ENCODE measurements around the gene PKD1.
"Not testable (repeated sequence)": the region's sequence is repeated elsewhere in the genome, so short reads cannot be mapped to it uniquely, and the experiment has no call there.

PKD1 gene

GRCh38 chr16:2126161-2126743 lies 9.4 kb downstream of the PKD1 start:
- not testable (repeated sequence) for DNase-seq (ENCODE audit: low read depth in 4 of 4, low spot score in 1 of 4)

GRCh38 chr16:2125609-2126008 lies 10.1 kb downstream of the PKD1 start:
- DNase-seq (ENCODE audit: low read depth in 4 of 4, low spot score in 1 of 4) = not testable (repeated sequence)

GRCh38 chr16:2124694-2125444 lies 10.8 kb downstream of the PKD1 start:
- not testable (repeated sequence) for DNase-seq (ENCODE audit: low read depth in 4 of 4, low spot score in 1 of 4)

DNA sequence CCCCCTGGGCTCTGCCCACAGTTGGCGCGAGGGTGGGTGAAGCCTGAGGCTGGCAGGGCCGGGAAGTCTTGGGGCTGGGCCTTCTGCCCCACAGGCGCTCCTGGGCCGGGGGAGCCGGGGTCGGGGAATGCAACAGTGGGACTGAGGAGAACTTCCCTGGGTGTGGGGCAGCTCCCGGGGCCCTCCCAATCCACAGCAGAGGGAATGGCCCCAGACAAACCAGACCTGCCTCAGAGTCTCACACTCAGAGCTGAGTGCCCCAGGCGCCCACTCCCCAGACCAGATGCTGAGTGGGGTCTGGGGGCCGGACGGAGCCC lies 11.4 kb downstream of the PKD1 start:
- not testable (repeated sequence) for DNase-seq (ENCODE audit: low read depth in 4 of 4, low spot score in 1 of 4)

DNA sequence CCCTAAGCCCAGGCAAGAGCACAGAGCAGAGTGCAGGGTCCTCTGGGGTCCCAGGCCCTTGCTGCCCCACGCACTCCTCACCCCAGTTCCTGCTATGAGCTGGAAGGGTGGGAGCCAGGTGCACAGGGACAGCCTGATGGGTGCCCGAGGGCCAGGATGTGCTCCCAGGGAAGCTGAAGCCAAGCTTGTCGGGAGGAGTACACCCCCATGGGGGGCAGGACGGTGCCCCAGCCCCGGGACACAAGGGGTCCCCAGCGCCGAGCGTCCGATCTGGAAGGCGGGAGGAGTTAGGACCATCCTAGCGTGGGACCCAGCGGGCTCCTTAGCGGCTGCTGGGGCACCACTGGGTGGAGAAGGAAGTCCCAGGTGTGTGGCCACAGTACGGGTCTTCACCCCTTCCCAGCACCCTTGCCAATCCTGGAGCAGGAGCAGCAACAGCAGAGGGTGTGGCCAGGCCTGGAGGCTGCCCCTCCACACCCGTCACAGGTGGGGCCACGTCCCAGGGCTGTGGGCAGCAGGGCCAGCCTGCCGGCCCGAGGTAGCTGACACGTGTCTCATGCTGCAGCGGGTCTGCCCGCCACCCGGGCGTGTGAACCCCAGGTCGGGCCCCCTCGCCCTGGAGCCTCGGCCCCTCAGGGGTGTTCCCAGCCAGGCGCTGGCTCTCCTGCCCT lies 11.9 kb downstream of the PKD1 start:
- not testable (repeated sequence) for DNase-seq (ENCODE audit: low read depth in 4 of 4, low spot score in 1 of 4)

DNA sequence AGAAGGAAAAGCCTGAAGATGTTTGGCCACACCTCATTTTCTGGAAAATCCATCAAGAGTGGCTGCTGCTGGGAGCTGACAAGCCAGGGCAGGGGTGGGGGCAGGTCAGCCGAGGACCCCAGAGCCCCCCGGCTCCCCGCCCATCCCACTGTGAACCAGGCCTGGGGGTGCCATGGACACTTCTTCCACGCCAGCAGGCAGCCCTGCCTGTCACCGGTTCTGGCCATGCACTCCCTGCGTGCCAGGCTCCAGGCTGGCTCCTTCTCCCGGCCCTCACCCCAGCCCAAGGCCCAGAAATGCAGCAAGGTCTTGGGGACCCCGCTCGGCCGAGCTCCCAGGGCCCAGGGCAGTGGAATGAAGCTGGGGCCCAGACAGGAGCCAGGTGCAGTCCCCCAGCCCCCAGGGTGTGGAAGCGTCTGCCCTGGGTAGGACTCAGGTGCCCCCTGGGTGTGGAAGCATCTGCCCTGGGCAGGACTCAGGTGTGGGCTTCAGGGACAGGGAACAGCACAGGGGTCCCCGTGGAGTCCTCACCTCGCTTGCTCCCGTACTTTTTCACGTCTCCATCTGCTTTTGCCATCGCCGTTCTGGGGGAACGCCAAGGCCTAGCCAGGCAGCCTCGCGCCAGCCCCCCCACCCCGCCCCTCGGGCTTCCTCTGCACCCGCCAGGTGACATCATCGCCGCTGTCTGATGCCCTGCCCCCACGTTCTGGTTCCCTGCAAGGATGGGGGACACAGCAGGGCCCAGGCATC lies 12.6 kb downstream of the PKD1 start:
- DNase-seq (ENCODE audit: low read depth in 4 of 4, low spot score in 1 of 4) = not testable (repeated sequence)

GRCh38 chr16:2122429-2122828 lies 13.3 kb downstream of the PKD1 start:
- DNase-seq (ENCODE audit: low read depth in 4 of 4, low spot score in 1 of 4) = no peak

DNA sequence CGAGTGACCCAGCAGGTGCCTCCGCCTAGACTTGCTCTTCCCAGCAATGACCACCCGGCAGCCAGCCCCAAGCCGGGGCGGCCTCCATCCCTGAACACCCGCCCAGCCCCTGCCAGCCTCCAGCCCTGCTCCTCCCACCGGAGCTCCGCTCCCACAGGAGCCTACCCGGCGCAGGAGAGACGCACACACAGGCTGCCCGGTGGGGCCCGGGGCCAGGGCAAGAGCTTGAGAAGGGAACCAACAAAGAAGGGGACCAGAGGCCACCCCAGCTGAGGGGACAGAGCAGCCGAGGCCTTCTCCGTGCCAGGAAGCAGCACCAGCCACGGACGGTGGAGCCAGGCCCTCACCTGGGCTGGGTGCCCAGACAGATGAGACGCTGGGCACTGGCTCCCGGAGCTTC lies 13.8 kb downstream of the PKD1 start:
- no peak for DNase-seq (ENCODE audit: low read depth in 4 of 4, low spot score in 1 of 4)

- DNase-seq (ENCODE audit: low read depth in 4 of 4, low spot score in 1 of 4) = not testable (repeated sequence)
Observed at GRCh38 chr16:2121325-2121724, 14.4 kb downstream of the PKD1 start.

DNA sequence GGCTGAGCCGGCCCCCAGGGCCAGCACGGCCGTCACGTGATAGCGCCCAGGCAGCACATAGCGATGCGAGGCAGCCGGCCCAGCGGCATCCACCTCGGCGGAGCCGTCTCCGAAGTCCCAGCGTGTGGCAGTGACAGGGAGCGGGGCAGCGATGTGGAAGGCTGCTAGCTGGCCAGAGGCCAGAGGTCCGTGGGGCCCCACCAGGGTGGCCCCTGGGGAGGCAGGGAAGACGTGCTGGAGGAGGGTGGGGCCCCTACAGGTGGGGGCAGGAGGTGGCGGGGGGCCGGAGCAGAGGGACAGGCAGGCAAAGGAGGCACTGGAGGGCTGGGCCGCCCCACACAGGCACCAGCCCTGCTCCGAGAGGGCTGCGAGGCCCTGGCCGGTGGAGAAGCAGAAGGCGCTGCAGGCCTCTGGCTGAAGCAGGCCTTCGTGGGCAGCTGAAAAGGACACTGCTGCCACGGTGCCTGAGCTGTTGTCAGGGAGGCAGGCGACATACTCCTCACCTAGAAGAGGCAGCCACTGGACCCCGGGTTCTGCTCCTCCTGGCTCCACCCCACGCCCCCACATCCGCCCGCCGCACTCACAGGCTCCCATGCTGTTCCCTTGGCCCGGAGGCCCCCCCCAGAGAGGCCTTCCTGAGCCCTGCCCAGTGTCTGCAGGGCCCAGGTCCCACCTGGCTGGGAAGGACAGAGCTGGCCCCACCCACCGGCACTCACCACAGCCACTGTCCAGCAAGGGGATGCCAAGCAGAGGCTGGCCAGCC lies 17.6 kb downstream of the PKD1 start:
- DNase-seq (ENCODE audit: low read depth in 4 of 4, low spot score in 1 of 4) = not testable (repeated sequence)

DNA sequence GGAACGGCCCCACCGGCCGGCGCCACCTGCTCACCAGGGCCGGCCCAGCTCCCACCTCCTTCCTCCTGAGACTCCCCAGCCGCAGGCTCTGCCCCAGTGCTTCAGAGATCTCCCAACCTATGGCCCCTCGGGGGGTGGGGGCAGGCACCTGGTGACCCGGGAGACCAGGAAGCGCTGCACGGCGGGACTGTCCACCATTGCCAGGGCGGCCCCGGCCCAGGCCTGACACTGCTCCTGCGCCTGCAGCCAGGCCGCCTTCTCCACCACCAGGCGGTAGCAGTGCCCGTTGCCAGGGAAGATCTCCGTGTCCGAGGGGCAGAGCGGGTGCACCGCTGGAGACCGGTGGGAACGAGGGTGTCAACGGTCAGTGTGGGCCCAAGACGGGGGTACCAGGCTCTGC lies 18.4 kb downstream of the PKD1 start:
- not testable (repeated sequence) for DNase-seq (ENCODE audit: low read depth in 4 of 4, low spot score in 1 of 4)

DNA sequence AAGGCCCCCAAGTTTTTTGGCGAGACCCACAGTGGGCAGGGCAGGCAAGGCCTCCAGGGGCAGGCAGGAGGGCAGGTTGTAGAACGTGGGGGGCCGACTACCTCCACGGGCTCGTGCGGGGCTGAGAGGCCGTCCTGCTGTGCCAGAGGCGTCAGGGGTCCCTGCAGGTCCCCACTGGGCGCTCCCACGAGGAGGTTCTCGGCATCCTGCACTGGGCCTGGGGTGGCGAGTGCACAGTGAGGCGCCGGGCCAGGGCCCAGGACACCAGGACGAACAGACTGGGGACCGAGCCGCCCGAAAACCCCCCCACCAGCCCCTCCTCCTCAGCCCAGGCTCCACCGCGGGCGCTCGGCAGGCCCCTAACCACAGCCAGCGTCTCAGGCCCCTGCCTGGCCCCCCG lies 19.3 kb downstream of the PKD1 start:
- DNase-seq (ENCODE audit: low read depth in 4 of 4, low spot score in 1 of 4) = not testable (repeated sequence)

DNA sequence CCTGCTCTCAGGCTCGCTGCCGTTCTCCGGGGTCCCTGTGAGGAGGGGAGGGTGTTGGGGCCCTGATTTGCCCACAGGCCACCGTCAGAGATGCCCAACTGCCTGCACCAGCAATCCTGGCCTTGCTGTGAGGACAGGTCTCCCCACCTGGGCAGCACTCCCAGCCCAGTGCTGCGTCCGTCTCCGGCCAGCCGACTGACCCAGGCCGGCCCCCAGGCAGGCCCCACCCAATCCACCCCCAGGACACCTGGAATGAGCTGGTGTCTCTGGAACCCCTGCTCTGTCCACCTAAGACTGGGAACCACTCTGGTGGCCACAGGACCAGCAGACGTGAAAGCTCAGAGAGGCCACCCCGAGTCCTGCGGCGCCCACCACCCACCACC lies 20.1 kb downstream of the PKD1 start:
- no peak for DNase-seq (ENCODE audit: low read depth in 4 of 4, low spot score in 1 of 4)

DNA sequence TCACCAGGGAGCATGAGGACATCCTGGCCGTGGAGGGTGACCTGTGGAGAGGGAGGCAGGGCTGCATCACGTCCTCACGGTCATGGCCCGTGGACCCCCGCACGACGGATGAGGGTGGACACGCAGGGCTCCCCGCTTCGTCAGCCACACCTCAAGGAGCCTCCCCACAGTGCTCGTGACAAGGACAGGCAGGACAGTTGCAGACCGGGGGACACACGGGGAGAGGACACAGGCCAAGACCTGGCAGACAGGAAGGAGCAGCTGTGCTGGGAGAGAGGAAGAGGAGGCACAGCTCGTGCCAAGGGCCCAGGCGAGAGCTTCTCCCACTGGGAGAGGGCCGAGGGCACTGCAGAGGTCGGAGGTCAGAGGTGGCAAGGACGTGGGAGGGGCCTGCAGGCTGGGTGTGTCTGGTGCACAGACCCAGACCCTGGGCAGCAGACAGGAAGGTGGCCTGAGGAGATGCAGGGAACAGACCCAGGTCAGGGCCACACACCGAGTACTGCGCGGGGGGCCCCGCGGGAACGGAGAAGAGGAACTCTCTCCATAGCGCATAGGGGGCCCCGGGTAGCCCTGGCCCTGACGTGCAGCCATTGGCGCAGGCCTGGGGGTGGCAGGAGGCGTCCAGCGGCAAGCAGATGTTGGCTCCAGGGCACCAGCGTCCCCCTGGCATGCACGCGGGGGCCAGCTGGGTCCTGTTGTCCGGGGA lies 20.7 kb downstream of the PKD1 start:
- not testable (repeated sequence) for DNase-seq (ENCODE audit: low read depth in 4 of 4, low spot score in 1 of 4)

DNA sequence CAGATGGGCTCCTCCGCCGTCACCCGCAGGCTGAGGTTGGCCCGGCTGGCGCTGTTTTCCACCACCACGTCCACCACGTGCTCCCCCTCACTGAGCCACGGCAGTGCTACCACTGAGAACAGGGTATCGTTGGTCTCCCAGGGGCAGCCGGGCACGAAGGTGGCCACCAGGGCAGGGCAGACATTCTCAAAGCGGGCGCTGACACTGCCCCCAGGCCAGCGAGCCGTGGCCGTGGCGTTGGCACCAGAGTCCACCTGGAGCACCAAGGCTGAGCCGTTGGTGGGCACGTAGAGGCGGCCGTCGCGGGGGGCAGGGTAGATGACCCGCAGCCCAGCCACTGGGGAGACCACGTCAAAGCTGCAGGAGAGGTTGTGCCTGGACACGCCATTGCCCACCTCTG lies 21.5 kb downstream of the PKD1 start:
- DNase-seq (ENCODE audit: low read depth in 4 of 4, low spot score in 1 of 4) = not testable (repeated sequence)

GRCh38 chr16:2112539-2113106 lies 23.1 kb downstream of the PKD1 start:
- not testable (repeated sequence) for DNase-seq (ENCODE audit: low read depth in 4 of 4, low spot score in 1 of 4)

- not testable (repeated sequence) for DNase-seq (ENCODE audit: low read depth in 4 of 4, low spot score in 1 of 4)
Observed at GRCh38 chr16:2111412-2112335, 24.0 kb downstream of the PKD1 start.

DNA sequence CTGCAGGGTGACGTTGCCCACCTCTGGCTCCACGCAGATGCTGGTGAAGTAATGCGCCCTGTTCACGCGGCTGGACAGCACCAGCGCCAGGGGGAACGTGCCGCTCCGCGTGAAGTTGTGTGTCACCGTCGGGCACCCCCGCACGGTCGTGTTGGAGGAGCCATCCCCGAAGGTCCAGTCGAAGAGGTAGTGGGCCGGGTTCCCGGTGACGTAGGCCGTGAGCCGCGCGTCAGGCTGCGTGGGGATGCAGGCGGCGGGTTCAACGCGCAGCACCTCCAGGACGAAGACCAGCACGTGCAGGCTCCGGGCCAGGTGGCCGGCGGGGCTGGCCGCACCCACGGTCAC lies 24.7 kb downstream of the PKD1 start:
- not testable (repeated sequence) for DNase-seq (ENCODE audit: low read depth in 4 of 4, low spot score in 1 of 4)
